Activated CD4-positive, alpha-beta memory T cell treated with anti-CD3 and anti-CD28 coated beads, Interleukin-2, amount 10 ng/mL, durations not matched to agents 7 days and 5 days (primary cell): ENCODE results near the gene ARID1B. TPM values are rescaled to one million over a fixed set of nuclear protein-coding genes. Genes with fewer than 3 reads are reported as not detected.
A peak's percentile ranks its signal among the peaks of the same experiment; 100 is the strongest.

ENCODE experiments used
- CTCF ChIA-PET: fragments of 350-600 bp; sonication (Branson Sonifier 250); formaldehyde crosslinking; loops from one replicate; lab custom pipeline; 2021; ENCODE audit warnings: antibody characterized with exemption, inconsistent platforms; lab: Charles Lee
- POLR2A ChIA-PET: fragments of 350-600 bp; sonication (Branson Sonifier 250); formaldehyde crosslinking; loops from one replicate; lab custom pipeline; 2021; ENCODE audit warnings: antibody characterized with exemption; lab: Charles Lee
- DNase-seq: peaks from one replicate; pipeline ENCODE4 v3.0.0-alpha.2; 2020
- H3K27ac Mint-ChIP-seq: one replicate; pipeline ENCODE4 v1.8.0; 2021; ENCODE audit warnings: mild to moderate bottlenecking, mixed read lengths
- H3K27me3 Mint-ChIP-seq: one replicate; pipeline ENCODE4 v1.8.0; 2021; ENCODE audit warnings: mixed read lengths
- H3K36me3 Mint-ChIP-seq: one replicate; pipeline ENCODE4 v1.8.0; 2021; ENCODE audit warnings: low read depth, mixed read lengths
- H3K4me1 Mint-ChIP-seq: one replicate; pipeline ENCODE4 v1.8.0; 2021; ENCODE audit warnings: mixed read lengths
- H3K4me3 Mint-ChIP-seq: one replicate; pipeline ENCODE4 v1.8.0; 2021; ENCODE audit warnings: mild to moderate bottlenecking, mixed read lengths
- H3K9me3 Mint-ChIP-seq: one replicate; pipeline ENCODE4 v1.8.0; 2021; ENCODE audit warnings: mixed read lengths
- total RNA-seq, 2 experiments: library from RNA; stranded (reverse); gene quantifications; one replicate each; pipeline ENCODE4 v1.2.3, GENCODE V29; 2021

ARID1B gene
- total RNA-seq, 2 experiments from 2014 or later = 63.4 to 65.5 TPM

DNA sequence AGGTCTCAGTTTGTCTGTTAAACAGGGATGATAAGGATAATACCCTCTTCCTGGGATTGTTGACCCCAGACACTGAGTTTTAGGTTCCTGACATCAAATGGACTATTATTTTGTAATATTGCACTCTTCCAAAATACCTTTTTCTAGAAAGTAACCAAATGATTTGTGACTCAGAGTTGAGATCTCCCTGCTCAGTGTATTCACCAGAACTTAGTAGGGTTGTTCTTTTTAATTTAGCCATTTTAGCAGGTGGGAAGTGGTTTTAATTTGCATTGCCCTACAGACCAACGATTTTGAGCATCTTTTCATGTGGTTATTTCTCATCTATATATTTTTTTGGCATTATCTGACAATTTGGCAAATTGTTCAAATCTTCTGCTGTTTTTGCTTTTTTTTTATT lies 471.1 kb downstream of the ARID1B start:
- ChIA-PET CTCF (no interaction called here), POLR2A (no interaction called here)
- Mint-ChIP-seq H3K4me3 (no peak overlapping the region), H3K27ac (no peak overlapping the region), H3K4me1 (peaks cover 4% of the 10 kb centered on the region), H3K36me3 (peaks cover 9% of the 10 kb centered on the region), H3K27me3 (peaks cover 18% of the 10 kb centered on the region), H3K9me3 (peaks cover 4% of the 10 kb centered on the region)
- no peak for DNase-seq

DNA sequence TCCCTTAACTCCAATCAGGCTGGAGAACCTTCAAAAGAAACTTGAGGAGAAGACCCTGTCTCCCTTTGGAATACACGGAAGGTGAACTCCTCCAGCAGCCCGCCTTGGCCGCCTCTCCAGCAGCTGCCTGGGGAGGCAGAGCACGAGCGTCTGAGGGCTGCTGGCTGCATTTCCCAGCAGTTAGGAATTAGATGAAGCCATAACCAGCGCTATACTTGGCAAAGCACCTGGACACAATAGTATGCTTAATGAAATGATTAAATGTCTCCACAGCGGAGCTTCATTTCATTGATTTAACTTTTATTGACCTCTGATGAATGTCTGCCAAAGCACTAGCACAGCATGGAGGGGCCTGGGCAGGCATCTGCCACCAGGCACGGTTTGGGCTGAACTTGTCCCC lies 472.6 kb downstream of the ARID1B start:
- peaks cover 9% of the 10 kb centered on the region for H3K36me3 Mint-ChIP-seq
- peaks cover 4% of the 10 kb centered on the region for H3K9me3 Mint-ChIP-seq
- DNase-seq = no peak
- no peak overlapping the region for H3K27ac Mint-ChIP-seq
- ChIA-PET POLR2A (no interaction called here), CTCF (no interaction called here)
- peaks cover 15% of the 10 kb centered on the region for H3K27me3 Mint-ChIP-seq
- H3K4me3 Mint-ChIP-seq = no peak overlapping the region
- peaks cover 2% of the 10 kb centered on the region for H3K4me1 Mint-ChIP-seq

- H3K27me3 Mint-ChIP-seq = peaks cover 24% of the 10 kb centered on the region
- H3K9me3 Mint-ChIP-seq = peaks cover 4% of the 10 kb centered on the region
- no peak for DNase-seq
- ChIA-PET POLR2A (no interaction called here), CTCF (no interaction called here)
- H3K4me3 Mint-ChIP-seq = no peak overlapping the region
- peaks cover 9% of the 10 kb centered on the region for H3K36me3 Mint-ChIP-seq
- H3K27ac Mint-ChIP-seq = no peak overlapping the region
- peaks cover 2% of the 10 kb centered on the region for H3K4me1 Mint-ChIP-seq
These were observed 474.5 kb downstream of the ARID1B start for GRCh38 chr6:157251586-157252247.

DNA sequence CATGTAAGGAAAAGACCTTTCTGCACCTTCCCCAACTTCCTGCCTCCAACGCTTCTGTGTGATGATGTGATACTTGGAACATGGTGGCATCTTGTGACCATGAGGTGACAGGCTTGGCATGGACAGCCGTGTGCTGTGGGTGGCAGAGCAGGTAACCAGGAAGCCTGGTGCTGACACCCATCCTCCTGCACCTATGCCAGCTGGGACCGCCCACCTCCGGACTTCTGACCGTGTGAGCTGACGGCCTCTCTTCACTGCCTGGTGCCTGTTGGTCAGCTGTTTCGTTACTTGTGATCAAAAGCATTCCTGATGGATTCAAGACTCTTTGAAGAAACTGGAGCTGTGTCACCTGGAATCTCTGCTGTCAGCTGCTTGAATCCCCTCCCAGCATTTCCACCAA lies 475.8 kb downstream of the ARID1B start:
- POLR2A ChIA-PET = no interaction called here

GRCh38 chr6:157253699-157254098 lies 476.5 kb downstream of the ARID1B start:
- H3K27ac Mint-ChIP-seq = no peak overlapping the region
- ChIA-PET POLR2A (no interaction called here), CTCF (interaction anchor here (0.7 to 1.2 kb wide), 3 partner anchors 18 to 43 kb away, joined by 3 to 4 read pairs (median 3); no protein-coding TSS in a partner anchor)
- peaks cover 4% of the 10 kb centered on the region for H3K4me1 Mint-ChIP-seq
- H3K9me3 Mint-ChIP-seq = no peaks in the 10 kb centered on the region
- peaks cover 26% of the 10 kb centered on the region for H3K27me3 Mint-ChIP-seq
- no peak overlapping the region for H3K4me3 Mint-ChIP-seq
- no peak for DNase-seq
- peaks cover 7% of the 10 kb centered on the region for H3K36me3 Mint-ChIP-seq

More for the DNA sequence above, 475.8 kb downstream of the ARID1B start:
- Mint-ChIP-seq H3K4me3 (no peak overlapping the region), H3K27me3 (peaks cover 27% of the 10 kb centered on the region), H3K9me3 (peaks cover 4% of the 10 kb centered on the region), H3K27ac (no peak overlapping the region), H3K36me3 (peaks cover 9% of the 10 kb centered on the region), H3K4me1 (peaks cover 2% of the 10 kb centered on the region)
- no peak for DNase-seq
- CTCF ChIA-PET = interaction anchor here (1.2 kb wide), 1 partner anchor 30 kb away, joined by 3 read pairs; no protein-coding TSS in a partner anchor

GRCh38 chr6:157254538-157254937 lies 477.4 kb downstream of the ARID1B start:
- DNase-seq = no peak
- H3K27ac Mint-ChIP-seq = no peak overlapping the region
- H3K36me3 Mint-ChIP-seq = peaks cover under 1% of the 10 kb centered on the region
- H3K27me3 Mint-ChIP-seq = peaks cover 24% of the 10 kb centered on the region
- ChIA-PET CTCF (interaction anchor here (0.9 kb wide), 1 partner anchor 19 kb away, joined by 4 read pairs; no protein-coding TSS in a partner anchor), POLR2A (no interaction called here)
- H3K4me1 Mint-ChIP-seq = peaks cover 13% of the 10 kb centered on the region
- H3K9me3 Mint-ChIP-seq = no peaks in the 10 kb centered on the region
- no peak overlapping the region for H3K4me3 Mint-ChIP-seq

DNA sequence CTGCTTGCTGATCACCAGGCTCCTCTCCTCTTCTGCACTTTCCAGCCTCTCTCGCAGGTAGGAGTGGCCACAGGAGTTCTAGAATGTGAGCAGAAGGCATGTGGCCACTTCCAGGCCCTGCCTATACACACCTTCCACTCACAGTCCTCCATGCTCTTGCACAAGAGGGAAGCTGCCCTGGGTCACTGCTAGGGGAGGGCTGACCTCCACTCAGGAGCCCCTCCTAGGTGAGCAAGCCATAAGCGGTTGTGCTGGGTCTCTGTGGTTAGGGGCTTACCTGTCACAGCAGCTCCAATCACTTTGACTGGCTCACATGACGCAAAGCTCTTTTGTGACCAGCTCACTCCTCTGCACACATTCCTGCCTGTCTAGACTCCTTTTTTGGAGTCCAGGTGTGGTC lies 477.9 kb downstream of the ARID1B start:
- Mint-ChIP-seq H3K9me3 (no peaks in the 10 kb centered on the region), H3K27ac (no peak overlapping the region), H3K4me1 (peaks cover 15% of the 10 kb centered on the region), H3K27me3 (peaks cover 20% of the 10 kb centered on the region), H3K36me3 (no peaks in the 10 kb centered on the region), H3K4me3 (no peak overlapping the region)
- no peak for DNase-seq
- ChIA-PET POLR2A (no interaction called here), CTCF (interaction anchor here (0.9 kb wide), 1 partner anchor 19 kb away, joined by 3 read pairs; no protein-coding TSS in a partner anchor)

- Mint-ChIP-seq H3K9me3 (no peaks in the 10 kb centered on the region), H3K4me3 (no peak overlapping the region), H3K4me1 (peaks cover 17% of the 10 kb centered on the region), H3K27ac (peak overlapping the region; percentile 37), H3K27me3 (peaks cover 20% of the 10 kb centered on the region), H3K36me3 (no peaks in the 10 kb centered on the region)
- ChIA-PET CTCF (no interaction called here), POLR2A (interaction anchor here (1.0 kb wide), 1 partner anchor 15 kb away, joined by 3 read pairs; no protein-coding TSS in a partner anchor)
- peak; percentile 62 for DNase-seq
These were observed 481.7 kb downstream of the ARID1B start for GRCh38 chr6:157258878-157259277.

- Mint-ChIP-seq H3K36me3 (no peaks in the 10 kb centered on the region), H3K4me1 (peaks cover 15% of the 10 kb centered on the region), H3K9me3 (no peaks in the 10 kb centered on the region), H3K27me3 (peaks cover 16% of the 10 kb centered on the region), H3K4me3 (no peak overlapping the region), H3K27ac (peak overlapping the region; percentile 37)
- POLR2A ChIA-PET = no interaction called here
- DNase-seq = no peak
- CTCF ChIA-PET = no interaction called here
These were observed 482.3 kb downstream of the ARID1B start for GRCh38 chr6:157259443-157259842.
